HCT116 (cell line): ENCODE measurements around the gene LRFN2. TPM values are rescaled to one million over a fixed set of nuclear protein-coding genes. Genes with fewer than 3 reads are reported as not detected.
A peak's percentile ranks its signal among the peaks of the same experiment; 100 is the strongest.

Source experiments
- ATAC-seq: fragments of 200-7000 bp; cut with Tn5 transposase; 2 replicates; pipeline ENCODE4 v1.9.1; 2020; ENCODE audit warnings: mild to moderate bottlenecking, moderate library complexity
- BruUV-seq: library from RNA; stranded (reverse); fragments of 400-500 nt; replicated peaks from 2 replicates; lab custom pipeline; 2021; lab: Mats Ljungman, UMichigan
- CTCF ChIA-PET: fragments of 300-600 bp; sonication (Branson Sonifier 250); formaldehyde crosslinking; loops from one replicate; lab custom pipeline; 2021; ENCODE audit warnings: antibody characterized with exemption; lab: Charles Lee
- POLR2A ChIA-PET: fragments of 300-600, 350-600 bp; sonication (Branson Sonifier 250); formaldehyde crosslinking; loops from one replicate; lab custom pipeline; 2021; ENCODE audit warnings: antibody characterized with exemption; lab: Charles Lee
- RAD21 ChIA-PET, 2 experiments: fragments of 300-600 bp; sonication (Branson Sonifier 250); formaldehyde crosslinking; loops; one replicate each; lab custom pipeline; 2023; ENCODE audit warnings: low total read pairs in 2 of 2; ENCODE audit not compliant: uncharacterized antibody in 2 of 2, unreplicated experiment in 2 of 2, low non-redundant PET in 1 of 2; lab: Charles Lee
- DNase-seq: peaks from one replicate; pipeline ENCODE4 v3.0.0-alpha.2; 2010; ENCODE audit warnings: low read depth, low spot score
- H2AFZ ChIP-seq: fragments of 200-600 bp; shearing (Covaris generic), sonication (generic); 2 replicates; pipeline ENCODE4 v1.6.1; 2017; ENCODE audit warnings: low read depth, mixed run types, mixed read lengths, antibody characterized with exemption, low read length; ENCODE audit not compliant: poor library complexity, severe bottlenecking
- H3K27ac ChIP-seq: 2 replicates; pipeline ENCODE4 v1.5.1; 2012; ENCODE audit warnings: low read depth, low read length
- H3K27me3 ChIP-seq: fragments of 200-600 bp; sonication (generic); 2 replicates; pipeline ENCODE4 v1.6.1; 2016; ENCODE audit warnings: mixed run types, low read length, mixed read lengths; ENCODE audit not compliant: insufficient read depth
- H3K36me3 ChIP-seq, 2 experiments: fragments of 200-500 bp in 1 of 2; fragments of 200-600 bp in 1 of 2; sonication (Bioruptor generic) in 1 of 2; sonication (generic) in 1 of 2; 2 replicates each; pipeline versions ENCODE4 v1.5.1 to v1.6.1; 2014 to 2016; ENCODE audit warnings: low read length in 2 of 2, inconsistent platforms in 1 of 2, mixed read lengths in 1 of 2, mixed run types in 1 of 2; ENCODE audit not compliant: insufficient read depth in 2 of 2, control insufficient read depth in 1 of 2
- H3K4me1 ChIP-seq, 2 experiments: fragments of 200-600 bp in 1 of 2; sonication (generic) in 1 of 2; 2 replicates each; pipeline versions ENCODE4 v1.5.1 to v1.6.1; 2012 to 2017; ENCODE audit warnings: low read length in 2 of 2, inconsistent platforms in 1 of 2, mild to moderate bottlenecking in 1 of 2, mixed read lengths in 1 of 2, mixed run types in 1 of 2, moderate library complexity in 1 of 2; ENCODE audit not compliant: insufficient read depth in 2 of 2, control insufficient read depth in 1 of 2
- H3K4me2 ChIP-seq: fragments of 200-600 bp; sonication (generic); 2 replicates; pipeline ENCODE4 v1.6.1; 2017; ENCODE audit warnings: mixed run types, low read length, mixed read lengths
- H3K4me3 ChIP-seq, 2 experiments: fragments of 200-600 bp in 1 of 2; sonication (generic) in 1 of 2; replicated peaks in 1 of 2; 2 replicates each; pipeline ENCODE4 v1.5.1; 2011 to 2016; ENCODE audit warnings: low read length in 2 of 2, control low read depth in 1 of 2, low read depth in 1 of 2, mild to moderate bottlenecking in 1 of 2, mixed read lengths in 1 of 2, mixed run types in 1 of 2
- H3K79me2 ChIP-seq: fragments of 200-600 bp; sonication (generic); 2 replicates; pipeline ENCODE4 v1.6.1; 2017; ENCODE audit warnings: mild to moderate bottlenecking, mixed run types, low read length, moderate library complexity, mixed read lengths; ENCODE audit not compliant: insufficient read depth
- H3K9ac ChIP-seq: fragments of 200-600 bp; sonication (generic); 2 replicates; pipeline ENCODE4 v1.6.1; 2016; ENCODE audit warnings: low read length, mixed read lengths
- H3K9me2 ChIP-seq: fragments of 200-600 bp; sonication (generic), shearing (Covaris generic); 2 replicates; pipeline ENCODE4 v1.6.1; 2017; ENCODE audit warnings: mixed run types, mild to moderate bottlenecking, moderate library complexity; ENCODE audit not compliant: insufficient read depth
- H3K9me3 ChIP-seq, 2 experiments: fragments of 200-500 bp in 1 of 2; fragments of 200-600 bp in 1 of 2; sonication (Bioruptor generic) in 1 of 2; sonication (generic) in 1 of 2; 2 replicates each; pipeline ENCODE4 v1.6.1; 2014 to 2017; ENCODE audit warnings: low read length in 2 of 2, mixed read lengths in 2 of 2, inconsistent platforms in 1 of 2, low read depth in 1 of 2, mild to moderate bottlenecking in 1 of 2, mixed run types in 1 of 2, moderate library complexity in 1 of 2; ENCODE audit not compliant: control insufficient read depth in 1 of 2, insufficient read depth in 1 of 2
- H4K20me1 ChIP-seq: fragments of 200-600 bp; sonication (generic), shearing (Covaris generic); 2 replicates; pipeline ENCODE4 v1.6.1; 2017; ENCODE audit warnings: mixed run types, mild to moderate bottlenecking, moderate library complexity; ENCODE audit not compliant: insufficient read depth
- CEBPB ChIP-seq: IDR thresholded peaks from 2 replicates; pipeline ENCODE4 v1.6.1; 2012; ENCODE audit warnings: low read depth
- ELF1 ChIP-seq: IDR thresholded peaks from 2 replicates; pipeline ENCODE4 v1.6.1; 2012; ENCODE audit warnings: low read depth, borderline replicate concordance
- JUND ChIP-seq: IDR thresholded peaks from 2 replicates; pipeline ENCODE4 v1.6.1; 2012
- POLR2A ChIP-seq: IDR thresholded peaks from 2 replicates; pipeline ENCODE4 v1.7.0; 2011; ENCODE audit warnings: borderline replicate concordance; ENCODE audit not compliant: insufficient read depth, insufficient read length; ENCODE audit errors: extremely low read depth
- POLR2AphosphoS5 ChIP-seq: IDR thresholded peaks from 2 replicates; pipeline ENCODE4 v1.6.1; 2011; ENCODE audit warnings: mild to moderate bottlenecking, low read depth, low read length, moderate library complexity
- RAD21 ChIP-seq: IDR thresholded peaks from 2 replicates; pipeline ENCODE4 v1.6.1; 2012; ENCODE audit warnings: low read depth, mild to moderate bottlenecking
- SRF ChIP-seq: IDR thresholded peaks from 2 replicates; pipeline ENCODE4 v1.6.1; 2012; ENCODE audit warnings: low read depth
- YY1 ChIP-seq: IDR thresholded peaks from 2 replicates; pipeline ENCODE4 v1.6.1; 2011; ENCODE audit warnings: low read length, low read depth, moderate library complexity, mild to moderate bottlenecking; ENCODE audit not compliant: insufficient replicate concordance; ENCODE audit errors: extremely low read depth
- intact Hi-C: fragments of 100-400 bp; cut with micrococcal nuclease; formaldehyde crosslinking; loops from 2 replicates; pipeline ENCODE4 v1.10.0; 2022
- total RNA-seq: library from RNA; stranded (reverse); gene quantifications from one replicate; pipeline ENCODE4 v1.2.1, GENCODE V29; 2021; ENCODE audit not compliant: unreplicated experiment
- TF ChIP-seq, protein P1 (sequence below): IDR thresholded peaks from 2 replicates; pipeline ENCODE4 v1.6.1; 2012

Gene LRFN2
- total RNA-seq, 1 experiment from 2014 or later = not detected

GRCh38 chr6:40352006-40352405 is 235.2 kb downstream of the LRFN2 start (continued):
- TF ChIP-seq JUND = no peak

- CTCF ChIA-PET = no interaction called here
- RAD21 ChIA-PET = no interaction called here
- Histone ChIP-seq H3K27me3 (no peaks in the 10 kb centered on the region), H3K27ac (no peak overlapping the region), H2AFZ (no peak overlapping the region), H3K4me2 (no peak overlapping the region), H3K9me2 (no peaks in the 10 kb centered on the region), H3K79me2 (no peaks in the 10 kb centered on the region), H4K20me1 (no peaks in the 10 kb centered on the region), H3K9me3 (no peaks in the 10 kb centered on the region), H3K4me3 (no peak overlapping the region), H3K4me1 (peaks cover 0 to 16% of the 10 kb centered on the region in 2 experiments; a peak in 1 of 4 replicates), H3K36me3 (no peaks in the 10 kb centered on the region), H3K9ac (no peak overlapping the region)
- ATAC-seq (no peak), DNase-seq (no peak)
- POLR2A ChIA-PET = no interaction called here
- intact Hi-C loops = no loop called here
- no peak for TF ChIP-seq CEBPB
- no peak for TF ChIP-seq RAD21
- TF ChIP-seq ELF1 = no peak
- no peak for TF ChIP-seq SRF
- no peak for TF ChIP-seq POLR2AphosphoS5
- TF ChIP-seq YY1 = no peak
- no TSS peak for BruUV-seq
Measured at GRCh38 chr6:40350747-40351217, 236.4 kb downstream of the LRFN2 start.

- BruUV-seq = no TSS peak
- Histone ChIP-seq H3K9me3 (no peaks in the 10 kb centered on the region), H2AFZ (no peak overlapping the region), H3K4me3 (no peak overlapping the region), H3K27me3 (no peaks in the 10 kb centered on the region), H3K36me3 (no peaks in the 10 kb centered on the region), H4K20me1 (no peaks in the 10 kb centered on the region), H3K4me2 (no peak overlapping the region), H3K27ac (no peak overlapping the region), H3K79me2 (no peaks in the 10 kb centered on the region), H3K4me1 (peaks cover 0 to 16% of the 10 kb centered on the region in 2 experiments; a peak in 1 of 4 replicates), H3K9me2 (no peaks in the 10 kb centered on the region), H3K9ac (no peak overlapping the region)
- TF ChIP-seq CEBPB (no peak), POLR2A (no peak), YY1 (no peak)
- TF ChIP-seq, protein P1, sequence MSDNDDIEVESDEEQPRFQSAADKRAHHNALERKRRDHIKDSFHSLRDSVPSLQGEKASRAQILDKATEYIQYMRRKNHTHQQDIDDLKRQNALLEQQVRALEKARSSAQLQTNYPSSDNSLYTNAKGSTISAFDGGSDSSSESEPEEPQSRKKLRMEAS = 0 out of 2 replicates have a peak, but pooled peaks have one; percentile 14
- DNase-seq = no peak
- no peak for ATAC-seq
- POLR2A ChIA-PET = no interaction called here
- intact Hi-C loops = no loop called here
- RAD21 ChIA-PET = no interaction called here
- CTCF ChIA-PET = no interaction called here
Measured at GRCh38 chr6:40349901-40350746, 237.0 kb downstream of the LRFN2 start.
